Endothelial cell of umbilical vein (primary cell): ENCODE data around the gene CLEC4A.

Experiments used
- EZH2 ChIP-seq: IDR thresholded peaks from 2 replicates; pipeline ENCODE4 v1.6.1; 2012; ENCODE audit warnings: borderline replicate concordance, low read depth, mild to moderate bottlenecking, moderate library complexity, low read length, inconsistent platforms; ENCODE audit not compliant: severe bottlenecking
- FOS ChIP-seq: IDR thresholded peaks from 2 replicates; pipeline ENCODE4 v1.6.1; 2011; ENCODE audit warnings: mild to moderate bottlenecking, low read length, moderate library complexity, borderline replicate concordance; ENCODE audit not compliant: insufficient read depth
- GATA2 ChIP-seq: IDR thresholded peaks from 2 replicates; pipeline ENCODE4 v1.7.0; 2011; ENCODE audit warnings: low read depth, mild to moderate bottlenecking, moderate library complexity, mixed read lengths, low read length; ENCODE audit not compliant: insufficient read length, insufficient read depth
- JUN ChIP-seq: IDR thresholded peaks from 2 replicates; pipeline ENCODE4 v1.6.1; 2011; ENCODE audit warnings: borderline replicate concordance, low read depth; ENCODE audit not compliant: insufficient read length, insufficient read depth
- MYC ChIP-seq: IDR thresholded peaks from one replicate; pipeline ENCODE4 v1.6.1; 2011; ENCODE audit warnings: mild to moderate bottlenecking, low read depth, low read length
- POLR2A ChIP-seq: IDR thresholded peaks from 2 replicates; pipeline ENCODE4 v1.6.1; 2012; ENCODE audit warnings: low read depth, mild to moderate bottlenecking, control low read depth, low read length
- POLR2AphosphoS5 ChIP-seq: IDR thresholded peaks from 2 replicates; pipeline ENCODE4 v1.6.1; 2012; ENCODE audit warnings: low read depth, mild to moderate bottlenecking, control low read depth, low read length, moderate library complexity; ENCODE audit not compliant: insufficient read depth
- TF ChIP-seq, protein P1 (sequence below), 2 donors: IDR thresholded peaks; 1 replicate in 1 of 2; 2 replicates in 1 of 2; pipeline ENCODE4 v1.5.1; 2011; ENCODE audit warnings: low read length in 2 of 2, mild to moderate bottlenecking in 2 of 2, moderate library complexity in 2 of 2, control low read depth in 1 of 2, inconsistent platforms in 1 of 2, low read depth in 1 of 2; ENCODE audit not compliant: insufficient read depth in 1 of 2; ENCODE audit errors: extremely low read depth in 1 of 2
- TF ChIP-seq, protein P2 (sequence below): IDR thresholded peaks from 2 replicates; pipeline ENCODE4 v1.6.1; 2011; ENCODE audit not compliant: insufficient read depth, insufficient read length

DNA sequence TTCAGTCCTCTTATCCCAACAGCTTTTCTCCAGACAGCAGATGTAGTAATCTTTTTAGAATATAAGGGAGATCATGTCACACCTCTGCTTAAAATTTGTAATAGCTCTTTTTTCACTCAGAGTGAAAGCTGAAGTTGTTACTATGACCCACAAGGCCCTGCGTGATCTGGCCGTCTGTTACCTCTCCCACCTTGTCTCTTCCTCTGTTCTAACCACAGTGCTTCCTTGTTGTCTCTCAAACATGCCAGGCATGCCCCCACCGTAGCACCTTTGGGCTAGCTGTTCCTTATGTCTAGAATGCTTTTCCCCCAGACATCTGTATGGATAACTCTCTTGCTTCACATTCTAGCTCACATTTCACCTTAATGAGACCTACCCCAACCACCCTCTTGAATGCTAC lies 34.8 kb upstream of the CLEC4A start:
- TF ChIP-seq, protein P1, sequence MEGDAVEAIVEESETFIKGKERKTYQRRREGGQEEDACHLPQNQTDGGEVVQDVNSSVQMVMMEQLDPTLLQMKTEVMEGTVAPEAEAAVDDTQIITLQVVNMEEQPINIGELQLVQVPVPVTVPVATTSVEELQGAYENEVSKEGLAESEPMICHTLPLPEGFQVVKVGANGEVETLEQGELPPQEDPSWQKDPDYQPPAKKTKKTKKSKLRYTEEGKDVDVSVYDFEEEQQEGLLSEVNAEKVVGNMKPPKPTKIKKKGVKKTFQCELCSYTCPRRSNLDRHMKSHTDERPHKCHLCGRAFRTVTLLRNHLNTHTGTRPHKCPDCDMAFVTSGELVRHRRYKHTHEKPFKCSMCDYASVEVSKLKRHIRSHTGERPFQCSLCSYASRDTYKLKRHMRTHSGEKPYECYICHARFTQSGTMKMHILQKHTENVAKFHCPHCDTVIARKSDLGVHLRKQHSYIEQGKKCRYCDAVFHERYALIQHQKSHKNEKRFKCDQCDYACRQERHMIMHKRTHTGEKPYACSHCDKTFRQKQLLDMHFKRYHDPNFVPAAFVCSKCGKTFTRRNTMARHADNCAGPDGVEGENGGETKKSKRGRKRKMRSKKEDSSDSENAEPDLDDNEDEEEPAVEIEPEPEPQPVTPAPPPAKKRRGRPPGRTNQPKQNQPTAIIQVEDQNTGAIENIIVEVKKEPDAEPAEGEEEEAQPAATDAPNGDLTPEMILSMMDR (IDR thresholded peaks at IDR 0.05; ENCODE audit: extremely low read depth in 1 of 2, insufficient read depth in 1 of 2, low read depth in 1 of 2, low read length in 2 of 2), result no peak
- TF ChIP-seq FOS, result no peak
- no peak for TF ChIP-seq POLR2A
- TF ChIP-seq POLR2AphosphoS5, result no peak
- TF ChIP-seq, protein P2, sequence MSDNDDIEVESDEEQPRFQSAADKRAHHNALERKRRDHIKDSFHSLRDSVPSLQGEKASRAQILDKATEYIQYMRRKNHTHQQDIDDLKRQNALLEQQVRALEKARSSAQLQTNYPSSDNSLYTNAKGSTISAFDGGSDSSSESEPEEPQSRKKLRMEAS, result no peak
- TF ChIP-seq GATA2, result no peak
- TF ChIP-seq EZH2, result no peak
- no peak for TF ChIP-seq MYC
- no peak for TF ChIP-seq JUN
